22Rv1 (cell line): ENCODE measurements around the gene BZW2.

ENCODE experiments used
- H3K27ac ChIP-seq: fragments of 450-650 bp; 2 replicates; pipeline ENCODE4 v1.5.1; 2017
- ZFX ChIP-seq: fragments of 450-650 bp; IDR thresholded peaks from 2 replicates; pipeline ENCODE4 v1.6.1; 2017; ENCODE audit warnings: antibody characterized with exemption, borderline replicate concordance
- TF ChIP-seq, protein P1 (sequence below): fragments of 450-650 bp; IDR thresholded peaks from 2 replicates; pipeline ENCODE4 v1.5.1; 2017; ENCODE audit warnings: mild to moderate bottlenecking

Gene BZW2

DNA sequence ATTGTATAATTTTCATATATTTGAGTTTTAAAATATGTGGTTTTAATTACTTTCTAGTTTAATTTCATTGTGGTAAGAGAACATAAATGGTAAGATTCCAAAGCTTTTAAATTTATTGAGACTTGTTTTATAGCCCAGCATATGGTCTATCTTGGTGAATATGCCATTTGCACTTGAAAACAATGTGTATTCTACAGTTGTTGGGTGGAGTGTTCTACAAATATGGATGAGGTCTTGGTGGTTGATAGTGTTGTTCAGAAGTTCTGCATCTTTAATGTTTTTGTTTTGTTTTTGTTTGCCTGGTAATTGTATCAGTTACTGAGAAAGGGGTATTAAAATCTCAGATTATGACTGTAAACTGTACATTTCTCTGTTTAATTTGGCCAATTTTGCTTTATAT lies 69.9 kb downstream of the BZW2 start:
- no peak for TF ChIP-seq ZFX
- TF ChIP-seq, protein P1, sequence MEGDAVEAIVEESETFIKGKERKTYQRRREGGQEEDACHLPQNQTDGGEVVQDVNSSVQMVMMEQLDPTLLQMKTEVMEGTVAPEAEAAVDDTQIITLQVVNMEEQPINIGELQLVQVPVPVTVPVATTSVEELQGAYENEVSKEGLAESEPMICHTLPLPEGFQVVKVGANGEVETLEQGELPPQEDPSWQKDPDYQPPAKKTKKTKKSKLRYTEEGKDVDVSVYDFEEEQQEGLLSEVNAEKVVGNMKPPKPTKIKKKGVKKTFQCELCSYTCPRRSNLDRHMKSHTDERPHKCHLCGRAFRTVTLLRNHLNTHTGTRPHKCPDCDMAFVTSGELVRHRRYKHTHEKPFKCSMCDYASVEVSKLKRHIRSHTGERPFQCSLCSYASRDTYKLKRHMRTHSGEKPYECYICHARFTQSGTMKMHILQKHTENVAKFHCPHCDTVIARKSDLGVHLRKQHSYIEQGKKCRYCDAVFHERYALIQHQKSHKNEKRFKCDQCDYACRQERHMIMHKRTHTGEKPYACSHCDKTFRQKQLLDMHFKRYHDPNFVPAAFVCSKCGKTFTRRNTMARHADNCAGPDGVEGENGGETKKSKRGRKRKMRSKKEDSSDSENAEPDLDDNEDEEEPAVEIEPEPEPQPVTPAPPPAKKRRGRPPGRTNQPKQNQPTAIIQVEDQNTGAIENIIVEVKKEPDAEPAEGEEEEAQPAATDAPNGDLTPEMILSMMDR, result no peak
- H3K27ac ChIP-seq, result no peak overlapping the region

DNA sequence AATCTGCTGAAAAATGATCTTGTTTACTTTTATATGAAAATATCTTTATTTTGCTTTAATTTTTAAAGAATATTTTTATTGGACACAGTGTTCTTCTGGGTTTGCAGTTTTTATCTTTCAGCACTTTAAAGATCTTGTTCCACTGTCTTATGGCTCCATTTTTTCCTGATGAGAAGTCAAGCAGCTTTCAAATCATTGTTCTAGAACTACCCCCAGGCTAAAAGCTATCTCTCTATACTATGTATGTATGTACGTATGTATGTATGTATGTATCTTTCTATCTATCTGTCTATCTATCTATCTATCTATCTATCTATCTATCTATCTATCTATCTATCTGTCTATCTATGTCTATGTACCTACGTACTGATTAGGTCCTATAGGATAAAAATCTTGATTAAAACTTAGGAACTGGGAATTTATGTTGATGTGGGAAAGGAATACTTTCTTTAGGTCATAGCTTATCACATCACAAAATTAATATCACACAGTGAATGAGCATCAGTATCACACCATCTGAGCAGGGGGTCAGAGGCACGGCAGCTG lies 72.2 kb downstream of the BZW2 start:
- no peak overlapping the region for H3K27ac ChIP-seq
- TF ChIP-seq, protein P1, result no peak
- TF ChIP-seq ZFX, result no peak

DNA sequence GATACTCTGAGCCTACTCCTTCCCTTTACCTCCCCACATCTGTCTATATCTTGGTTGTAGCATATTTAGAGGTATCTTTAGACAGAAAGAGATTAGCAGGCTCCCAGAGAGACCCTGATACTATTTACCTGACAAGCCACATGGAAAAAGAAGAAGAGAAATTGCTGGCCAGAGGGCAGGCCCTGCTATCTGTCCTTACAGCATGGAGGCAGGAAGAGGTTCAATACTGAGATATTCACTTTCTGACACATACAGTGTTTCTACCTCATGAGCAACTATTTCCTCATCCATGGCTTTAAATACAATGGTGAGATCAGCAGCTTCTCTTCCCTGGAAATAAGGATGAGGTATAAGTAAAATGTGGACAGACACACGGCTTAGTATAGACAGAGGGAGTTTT lies 73.7 kb downstream of the BZW2 start:
- H3K27ac ChIP-seq, result no peak overlapping the region
- TF ChIP-seq, protein P1, result no peak
- TF ChIP-seq ZFX, result no peak

DNA sequence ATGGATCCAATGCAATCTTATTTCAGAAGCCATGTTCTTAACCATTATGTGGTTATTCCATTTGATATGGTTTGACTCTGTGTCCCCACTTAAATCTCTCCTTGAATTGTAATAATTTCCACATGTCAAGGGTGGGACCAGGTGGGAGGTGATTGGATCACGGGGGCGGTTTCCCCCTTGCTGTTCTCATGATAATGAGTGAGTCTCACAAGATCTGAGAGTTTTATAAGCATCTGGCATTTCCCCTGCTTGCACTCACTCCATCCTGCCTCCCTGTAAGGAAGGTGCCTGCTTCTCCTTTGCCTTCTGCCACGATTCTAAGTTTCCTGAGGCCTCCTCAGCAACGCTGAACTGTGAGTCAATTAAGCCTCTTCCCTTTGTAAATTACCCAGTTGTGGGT lies 75.6 kb downstream of the BZW2 start:
- no peak for TF ChIP-seq ZFX
- TF ChIP-seq, protein P1, result no peak
- no peak overlapping the region for H3K27ac ChIP-seq

DNA sequence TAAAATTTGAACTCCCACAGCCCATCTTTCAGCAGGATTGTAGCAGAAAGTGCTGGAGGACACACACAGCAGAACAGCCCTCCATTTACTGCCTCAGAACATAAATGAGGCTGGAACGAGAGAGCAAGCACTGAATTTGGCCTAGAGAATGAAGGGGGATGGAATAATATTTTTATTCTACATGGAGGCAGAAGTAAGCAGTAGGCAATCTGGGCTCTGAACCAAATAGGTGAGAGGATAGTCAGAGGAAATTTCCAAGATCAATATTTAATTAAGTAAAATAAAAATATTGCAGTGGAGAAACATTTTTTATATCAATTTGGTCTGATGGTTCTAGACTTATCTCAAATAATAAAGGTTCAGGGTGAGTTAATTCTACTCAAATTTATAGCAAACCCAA lies 78.4 kb downstream of the BZW2 start:
- H3K27ac ChIP-seq, result no peak overlapping the region

DNA sequence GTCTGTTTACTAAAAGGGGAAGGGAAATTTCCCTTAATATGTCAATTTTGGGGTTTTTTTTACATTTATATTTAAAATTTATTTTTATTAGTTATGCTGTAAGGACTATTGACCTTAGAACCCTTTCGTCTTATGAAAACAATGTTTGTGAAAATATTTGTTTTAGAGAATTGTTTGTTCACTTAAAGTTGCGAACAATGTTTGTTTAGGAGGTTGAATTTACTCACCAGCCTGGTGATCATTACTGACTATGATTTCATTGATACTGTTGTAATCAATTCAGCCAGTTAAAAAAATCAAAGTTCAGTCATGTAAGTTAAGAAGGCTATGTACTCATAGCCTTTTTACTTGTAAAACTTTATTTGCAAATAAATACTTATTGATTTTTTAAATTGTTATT lies 80.2 kb downstream of the BZW2 start:
- no peak overlapping the region for H3K27ac ChIP-seq
- no peak for TF ChIP-seq ZFX
- TF ChIP-seq, protein P1, result no peak

More for the DNA sequence above, 78.4 kb downstream of the BZW2 start:
- TF ChIP-seq, protein P1, result no peak
- TF ChIP-seq ZFX, result no peak

DNA sequence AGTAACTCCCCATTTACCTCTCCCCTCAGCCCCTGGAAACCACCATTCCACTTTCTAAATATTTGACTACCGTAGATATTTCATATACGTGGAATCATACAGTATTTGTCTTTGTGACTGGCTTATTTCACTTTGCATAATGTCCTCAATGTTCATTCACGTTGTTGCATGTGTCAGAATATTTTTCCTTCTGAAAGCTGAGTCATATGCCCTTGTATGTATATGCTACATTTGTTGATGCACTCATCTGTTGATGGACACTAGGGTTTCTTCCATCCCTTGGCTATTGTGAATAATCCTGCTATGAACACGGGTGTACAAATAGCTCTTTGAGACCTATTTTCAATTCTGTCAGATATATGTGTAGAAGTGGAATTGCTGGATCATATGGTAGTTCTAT lies 81.8 kb downstream of the BZW2 start:
- TF ChIP-seq, protein P1, result no peak
- no peak for TF ChIP-seq ZFX
- H3K27ac ChIP-seq, result no peak overlapping the region
